Kidney (tissue), 14 donors: Measurements from ENCODE around the gene AHSP. TPM values are rescaled to one million over a fixed set of nuclear protein-coding genes. Genes with fewer than 3 reads are reported as not detected.
"Not testable (repeated sequence)": the region's sequence is repeated elsewhere in the genome, so short reads cannot be mapped to it uniquely, and the experiment has no call there.

Source experiments
- DNase-seq, 5 donors: peaks; one replicate each; pipeline ENCODE4 v3.0.0-alpha.2; 2013 to 2020
- FAIRE-seq: peaks from 2 replicates; lab custom pipeline; 2012; peaks lifted over from hg19 to GRCh38; lab: Jason Lieb, UNC
- H3K27ac ChIP-seq, 2 donors: one replicate each; pipeline ENCODE4 v1.7.0; 2013; ENCODE audit warnings: low read depth in 2 of 2, low read length in 2 of 2, inconsistent platforms in 1 of 2
- H3K27me3 ChIP-seq: one replicate; pipeline ENCODE4 v1.7.1; 2013; ENCODE audit warnings: low read length, inconsistent platforms; ENCODE audit not compliant: control insufficient read depth, insufficient read depth
- H3K36me3 ChIP-seq, 3 donors: one replicate each; pipeline versions ENCODE4 v1.7.0 to v1.7.1; 2013; ENCODE audit warnings: low read length in 3 of 3, control low read depth in 1 of 3, inconsistent platforms in 1 of 3; ENCODE audit not compliant: insufficient read depth in 3 of 3, control insufficient read depth in 2 of 3
- H3K4me1 ChIP-seq, 3 donors: one replicate each; pipeline versions ENCODE4 v1.7.0 to v1.7.1; 2013; ENCODE audit warnings: low read length in 3 of 3, inconsistent platforms in 1 of 3, low read depth in 1 of 3; ENCODE audit not compliant: control insufficient read depth in 2 of 3, insufficient read depth in 2 of 3
- H3K4me3 ChIP-seq, 3 donors: one replicate each; pipeline versions ENCODE4 v1.7.0 to v1.8.1; 2013; ENCODE audit warnings: low read length in 3 of 3, control low read depth in 1 of 3, inconsistent platforms in 1 of 3
- H3K9ac ChIP-seq, 3 donors: one replicate each; pipeline versions ENCODE4 v1.7.0 to v1.7.1; 2013; ENCODE audit warnings: low read length in 3 of 3, control low read depth in 1 of 3, inconsistent platforms in 1 of 3
- H3K9me3 ChIP-seq, 3 donors: one replicate each; pipeline versions ENCODE4 v1.7.0 to v1.7.1; 2013; ENCODE audit warnings: low read length in 3 of 3, control low read depth in 1 of 3, inconsistent platforms in 1 of 3; ENCODE audit not compliant: control insufficient read depth in 2 of 3, insufficient read depth in 1 of 3
- CTCF ChIP-seq: IDR thresholded peaks from 3 replicates; pipeline ENCODE4 v1.5.1; 2012; ENCODE audit warnings: mild to moderate bottlenecking, moderate library complexity, borderline replicate concordance; ENCODE audit not compliant: insufficient read depth; ENCODE audit errors: extremely low read depth
- intact Hi-C: fragments of 100-400 bp; cut with DNase I; formaldehyde crosslinking; loops from one replicate; pipeline ENCODE4 v1.11.1; 2022
- polyA plus RNA-seq: library from polyadenylated mRNA; stranded (reverse); fragments of 350-450 nt; fragmentation: Illumina TruSeq; extraction: RNeasy Lipid Tissue Mini Kit (QIAGEN cat#74804); gene quantifications from one replicate; pipeline ENCODE4 v1.2.3, GENCODE V29; 2014; ENCODE audit warnings: low read depth, low replicate concordance; ENCODE audit not compliant: insufficient read depth
- total RNA-seq: library from RNA; stranded (reverse); fragmentation: NEBNext Ultra II Directional; extraction: Animal tissue kit (Norgen Biotek cat#: 25700); gene quantifications from one replicate; pipeline ENCODE4 v1.2.1, GENCODE V29; 2021
- donor health status: control.
- donor health status: control.
- donor health status: control.
- donor health status: control.
- donor health status: control.
- donor health status: DM: yes; HTN: yes; CAD: no.
- donor health status: Normal renal cell carcinoma (clear cell type).

AHSP gene
- total and polyA plus RNA-seq, 2 donors from 2014 or later, result not detected

GRCh38 chr16:31480851-31481536 lies 46.7 kb upstream of the AHSP start:
- DNase-seq, result peak in 2 of 5 donors; percentile 53 to 74
- H3K27me3 ChIP-seq, result no peaks in the 10 kb centered on the region
- intact Hi-C loops, result no loop called here

GRCh38 chr16:31483081-31483480 lies 44.6 kb upstream of the AHSP start, which contains the start of gene SLC5A2:
Gene SLC5A2 (plus strand): TSS chr16:31483123. CDS start chr16:31483137, 14 bp downstream.
- peak within 1 kb of the TSS in 2 of 3 donors; percentile 48 to 68 for H3K4me3 ChIP-seq
- no peaks in the 10 kb centered on the region for H3K36me3 ChIP-seq
- H3K27me3 ChIP-seq, result no peaks in the 10 kb centered on the region
- H3K9ac ChIP-seq, result no peak within 1 kb of the TSS
- H3K4me1 ChIP-seq, result peaks cover 0 to 20% (median 3%) of the 10 kb centered on the region in 3 donors
- intact Hi-C loops, result no loop called here
- peak within 1 kb of the TSS; percentile 33 to 65 for H3K27ac ChIP-seq
- no peak for FAIRE-seq
- DNase-seq, result peak in 1 of 5 donors; percentile 53
- no peak for TF ChIP-seq CTCF
- no peaks in the 10 kb centered on the region for H3K9me3 ChIP-seq

More at GRCh38 chr16:31480851-31481536, 46.7 kb upstream of the AHSP start:
- no peak for TF ChIP-seq CTCF
- H3K36me3 ChIP-seq, result no peaks in the 10 kb centered on the region
- H3K4me1 ChIP-seq, result peaks cover 0 to 16% (median 3%) of the 10 kb centered on the region in 3 donors
- no peak overlapping the region for H3K27ac ChIP-seq
- FAIRE-seq, result no peak
- no peak overlapping the region for H3K4me3 ChIP-seq
- no peaks in the 10 kb centered on the region for H3K9me3 ChIP-seq
- no peak overlapping the region for H3K9ac ChIP-seq

GRCh38 chr16:31484048-31484447 lies 43.7 kb upstream of the AHSP start:
- H3K4me1 ChIP-seq, result peaks cover 0 to 23% (median 3%) of the 10 kb centered on the region in 3 donors
- intact Hi-C loops, H3K36me3 ChIP-seq, H3K9me3 ChIP-seq, H3K27me3 ChIP-seq, H3K9ac ChIP-seq, FAIRE-seq: not testable (repeated sequence)
- peak in 1 of 5 donors; percentile 19 for DNase-seq
- peak overlapping the region in 2 of 3 donors; percentile 35 to 43 for H3K4me3 ChIP-seq
- peak overlapping the region in 1 of 2 donors; percentile 5 for H3K27ac ChIP-seq

- H3K9ac ChIP-seq, result peak overlapping the region in 1 of 3 donors; percentile 23
- peak overlapping the region; percentile 12 to 71 (median 26) for H3K4me3 ChIP-seq
- intact Hi-C loops, result no loop called here
- H3K4me1 ChIP-seq, result peaks cover 0 to 22% (median 3%) of the 10 kb centered on the region in 3 donors
- TF ChIP-seq CTCF, result no peak
- no peaks in the 10 kb centered on the region for H3K9me3 ChIP-seq
- DNase-seq (peak; percentile 84 to 93 (median 88)), FAIRE-seq (no peak)
- peak overlapping the region; percentile 47 to 55 for H3K27ac ChIP-seq
- H3K36me3 ChIP-seq, result no peaks in the 10 kb centered on the region
- no peaks in the 10 kb centered on the region for H3K27me3 ChIP-seq
Measured at GRCh38 chr16:31484491-31485171, 43.1 kb upstream of the AHSP start.
